ENCODE data around the gene KRTAP1-4. TPM values are rescaled to one million over a fixed set of nuclear protein-coding genes. Genes with fewer than 3 reads are reported as not detected.

The KRTAP1-4 gene
- total RNA-seq, 1 experiment from 2014 or later: not detected

GRCh38 chr17:41064301-41064700 is 34.3 kb upstream of the KRTAP1-4 start:
- H3K4me3 ChIP-seq (ENCODE audit: low read length): no peak overlapping the region
- no peaks in the 10 kb centered on the region for H3K9me2 ChIP-seq (replicated peaks; ENCODE audit: low read length)
- no peaks in the 10 kb centered on the region for H3K27me3 ChIP-seq (ENCODE audit: low read length)
- ChIA-PET CTCF (no interaction called here), POLR2A (ENCODE audit: unreplicated experiment) (no interaction called here)
- H3K27ac ChIP-seq (ENCODE audit: low read length): peak overlapping the region; percentile 21; the same call in 1 of the 2 replicates
- H3K4me1 ChIP-seq (ENCODE audit: insufficient read depth, low read length): peaks cover 76% of the 10 kb centered on the region
- no peak overlapping the region for H3K9ac ChIP-seq (ENCODE audit: low read length)
- no peak for DNase-seq
- BruUV-seq (replicated peaks): no TSS peak
- H4K20me1 ChIP-seq (ENCODE audit: low read length): no peaks in the 10 kb centered on the region
- no peaks in the 10 kb centered on the region for H3K9me3 ChIP-seq (ENCODE audit: low read length)
- intact Hi-C loops (cut with micrococcal nuclease): loop anchor here (5.0 to 10.0 kb wide), 3 partner anchors 60 to 150 kb away; partner anchors contain the start of gene KRTAP3-1
- TF ChIP-seq CTCF (conservative IDR thresholded peaks at IDR 0.05; ENCODE audit: low read depth, low read length) (no peak), EZH2 (IDR thresholded peaks at IDR 0.05; ENCODE audit: low read length, unreplicated experiment) (no peak), EZH2phosphoT487 (IDR thresholded peaks at IDR 0.05; ENCODE audit: borderline replicate concordance, low read length) (no peak)
- no peak overlapping the region for H2AFZ ChIP-seq (ENCODE audit: low read length)
- H3F3A ChIP-seq (ENCODE audit: low read length, unreplicated experiment): peaks cover 8% of the 10 kb centered on the region
- H3K79me2 ChIP-seq (ENCODE audit: low read length): no peaks in the 10 kb centered on the region
- no peak for ATAC-seq
- no peak overlapping the region for H3K4me2 ChIP-seq (ENCODE audit: low read length)
- H3K36me3 ChIP-seq (ENCODE audit: low read depth, low read length): no peaks in the 10 kb centered on the region

GRCh38 chr17:41063449-41063848 is 33.5 kb upstream of the KRTAP1-4 start:
- Histone ChIP-seq H3K27ac (ENCODE audit: low read length) (peak overlapping the region; percentile 34), H3K4me1 (ENCODE audit: insufficient read depth, low read length) (peaks cover 82% of the 10 kb centered on the region), H3K27me3 (ENCODE audit: low read length) (no peaks in the 10 kb centered on the region), H3K4me3 (ENCODE audit: low read length) (no peak overlapping the region), H3K36me3 (ENCODE audit: low read depth, low read length) (no peaks in the 10 kb centered on the region), H4K20me1 (ENCODE audit: low read length) (no peaks in the 10 kb centered on the region), H3K9ac (ENCODE audit: low read length) (no peak overlapping the region), H3K79me2 (ENCODE audit: low read length) (no peaks in the 10 kb centered on the region), H3F3A (ENCODE audit: low read length, unreplicated experiment) (peaks cover 8% of the 10 kb centered on the region), H3K9me3 (ENCODE audit: low read length) (no peaks in the 10 kb centered on the region), H2AFZ (ENCODE audit: low read length) (no peak overlapping the region), H3K4me2 (ENCODE audit: low read length) (peak overlapping the region; percentile 23; the same call in 1 of the 2 replicates), H3K9me2 (replicated peaks; ENCODE audit: low read length) (no peaks in the 10 kb centered on the region)
- no TSS peak for BruUV-seq (replicated peaks)
- TF ChIP-seq EZH2phosphoT487 (IDR thresholded peaks at IDR 0.05; ENCODE audit: borderline replicate concordance, low read length) (no peak), CTCF (conservative IDR thresholded peaks at IDR 0.05; ENCODE audit: low read depth, low read length) (no peak), EZH2 (IDR thresholded peaks at IDR 0.05; ENCODE audit: low read length, unreplicated experiment) (no peak)
- peak; percentile 14; the same call in 1 of the 2 replicates for ATAC-seq
- DNase-seq: peak; percentile 53
- ChIA-PET CTCF (no interaction called here), POLR2A (ENCODE audit: unreplicated experiment) (interaction anchor here (0.7 kb wide), 1 partner anchor 12 kb away, joined by 3 read pairs; no protein-coding TSS in a partner anchor)
- intact Hi-C loops (cut with micrococcal nuclease): loop anchor here (5.0 to 10.0 kb wide), 3 partner anchors 59 to 151 kb away; partner anchors contain the start of gene KRTAP3-1

- no peak for ATAC-seq
- Histone ChIP-seq H4K20me1 (ENCODE audit: low read length) (no peaks in the 10 kb centered on the region), H3K9ac (ENCODE audit: low read length) (no peak overlapping the region), H3K27me3 (ENCODE audit: low read length) (no peaks in the 10 kb centered on the region), H3K4me2 (ENCODE audit: low read length) (no peak overlapping the region), H3K9me3 (ENCODE audit: low read length) (no peaks in the 10 kb centered on the region), H3K79me2 (ENCODE audit: low read length) (no peaks in the 10 kb centered on the region), H3K9me2 (replicated peaks; ENCODE audit: low read length) (no peaks in the 10 kb centered on the region), H2AFZ (ENCODE audit: low read length) (no peak overlapping the region), H3K27ac (ENCODE audit: low read length) (peak overlapping the region; percentile 94), H3K36me3 (ENCODE audit: low read depth, low read length) (no peaks in the 10 kb centered on the region), H3K4me3 (ENCODE audit: low read length) (no peak overlapping the region), H3F3A (ENCODE audit: low read length, unreplicated experiment) (peaks cover 8% of the 10 kb centered on the region), H3K4me1 (ENCODE audit: insufficient read depth, low read length) (peaks cover 82% of the 10 kb centered on the region)
- no TSS peak for BruUV-seq (replicated peaks)
- ChIA-PET CTCF (no interaction called here), POLR2A (ENCODE audit: unreplicated experiment) (no interaction called here)
- DNase-seq: peak; percentile 54
- TF ChIP-seq CTCF (conservative IDR thresholded peaks at IDR 0.05; ENCODE audit: low read depth, low read length) (no peak), EZH2 (IDR thresholded peaks at IDR 0.05; ENCODE audit: low read length, unreplicated experiment) (no peak), EZH2phosphoT487 (IDR thresholded peaks at IDR 0.05; ENCODE audit: borderline replicate concordance, low read length) (no peak)
- intact Hi-C loops (cut with micrococcal nuclease): loop anchor here (5.0 to 10.0 kb wide), 3 partner anchors 57 to 153 kb away; partner anchors contain the start of gene KRTAP3-1
These were observed 32.0 kb upstream of the KRTAP1-4 start for GRCh38 chr17:41061964-41062363.
